ENCODE data around the gene YIF1B. TPM values are rescaled to one million over a fixed set of nuclear protein-coding genes. Genes with fewer than 3 reads are reported as not detected.

Gene YIF1B
- total RNA-seq, 1 donor from 2014 or later: 72.2 TPM

DNA sequence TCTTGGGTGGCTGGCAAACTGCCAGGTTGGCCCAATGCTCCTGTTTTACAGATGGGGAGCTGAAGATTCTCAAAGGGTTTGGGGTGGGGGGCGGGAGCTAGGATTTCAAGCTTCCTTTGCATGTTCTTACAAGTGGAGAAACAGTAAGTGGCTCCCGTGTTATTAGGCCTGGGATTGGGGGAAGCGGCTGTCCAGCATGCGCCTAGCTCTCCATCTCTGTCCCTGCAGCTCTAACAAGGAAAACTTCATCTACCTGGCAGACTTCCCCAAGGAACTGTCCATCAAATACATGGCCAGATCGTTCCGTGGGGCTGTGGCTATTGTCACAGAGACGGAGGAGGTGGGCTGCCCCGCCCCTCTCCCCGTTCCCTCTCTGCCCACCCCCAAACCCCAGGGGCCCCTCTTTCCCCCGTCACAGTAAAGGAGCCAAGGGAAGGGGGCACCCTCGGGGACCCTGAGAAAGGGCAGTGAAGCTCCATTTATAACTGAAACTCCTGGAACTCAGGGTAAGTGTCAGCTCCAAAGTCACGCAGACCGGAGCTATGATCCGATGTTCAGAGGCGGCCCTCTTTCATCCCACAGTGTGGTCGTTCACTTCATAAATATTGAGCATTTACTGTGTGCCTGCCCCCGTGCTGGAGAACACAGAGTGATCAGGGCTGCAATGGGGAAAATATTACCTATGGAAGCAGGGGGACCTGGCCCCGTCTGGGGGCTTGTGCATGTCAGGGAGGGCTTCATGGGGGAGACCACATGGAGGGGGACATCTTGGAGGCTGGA is 43.7 kb upstream of the YIF1B start:
- H3K4me3 ChIP-seq (ENCODE audit: low read depth, low read length): no peak overlapping the region
- no peak for DNase-seq (ENCODE audit: low read depth)
- TF ChIP-seq, protein P1, sequence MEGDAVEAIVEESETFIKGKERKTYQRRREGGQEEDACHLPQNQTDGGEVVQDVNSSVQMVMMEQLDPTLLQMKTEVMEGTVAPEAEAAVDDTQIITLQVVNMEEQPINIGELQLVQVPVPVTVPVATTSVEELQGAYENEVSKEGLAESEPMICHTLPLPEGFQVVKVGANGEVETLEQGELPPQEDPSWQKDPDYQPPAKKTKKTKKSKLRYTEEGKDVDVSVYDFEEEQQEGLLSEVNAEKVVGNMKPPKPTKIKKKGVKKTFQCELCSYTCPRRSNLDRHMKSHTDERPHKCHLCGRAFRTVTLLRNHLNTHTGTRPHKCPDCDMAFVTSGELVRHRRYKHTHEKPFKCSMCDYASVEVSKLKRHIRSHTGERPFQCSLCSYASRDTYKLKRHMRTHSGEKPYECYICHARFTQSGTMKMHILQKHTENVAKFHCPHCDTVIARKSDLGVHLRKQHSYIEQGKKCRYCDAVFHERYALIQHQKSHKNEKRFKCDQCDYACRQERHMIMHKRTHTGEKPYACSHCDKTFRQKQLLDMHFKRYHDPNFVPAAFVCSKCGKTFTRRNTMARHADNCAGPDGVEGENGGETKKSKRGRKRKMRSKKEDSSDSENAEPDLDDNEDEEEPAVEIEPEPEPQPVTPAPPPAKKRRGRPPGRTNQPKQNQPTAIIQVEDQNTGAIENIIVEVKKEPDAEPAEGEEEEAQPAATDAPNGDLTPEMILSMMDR (conservative IDR thresholded peaks at IDR 0.05; ENCODE audit: low read depth, low read length): no peak

DNA sequence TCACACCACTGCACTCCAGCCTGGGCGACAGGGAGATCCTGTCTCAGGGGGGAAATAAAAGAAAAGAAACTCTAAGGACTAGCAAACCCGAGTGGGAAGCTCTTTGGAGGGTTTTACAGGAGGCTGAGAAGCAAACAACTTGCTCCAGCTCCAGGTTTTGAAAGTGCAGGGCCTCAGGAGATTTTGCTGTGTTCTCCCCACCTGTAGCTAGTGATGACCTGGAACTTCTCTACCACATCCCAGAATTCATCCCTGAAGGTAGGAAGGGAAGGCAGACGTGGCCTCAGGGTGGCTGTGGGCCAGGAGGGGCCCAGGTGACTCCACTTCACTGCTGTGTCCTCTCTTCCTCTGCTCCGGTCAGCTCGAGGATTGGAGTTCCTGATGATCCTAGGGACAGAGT is 42.3 kb upstream of the YIF1B start:
- no peak for DNase-seq (ENCODE audit: low read depth)
- TF ChIP-seq, protein P1 (conservative IDR thresholded peaks at IDR 0.05; ENCODE audit: low read depth, low read length): no peak
- no peak overlapping the region for H3K4me3 ChIP-seq (ENCODE audit: low read depth, low read length)

DNA sequence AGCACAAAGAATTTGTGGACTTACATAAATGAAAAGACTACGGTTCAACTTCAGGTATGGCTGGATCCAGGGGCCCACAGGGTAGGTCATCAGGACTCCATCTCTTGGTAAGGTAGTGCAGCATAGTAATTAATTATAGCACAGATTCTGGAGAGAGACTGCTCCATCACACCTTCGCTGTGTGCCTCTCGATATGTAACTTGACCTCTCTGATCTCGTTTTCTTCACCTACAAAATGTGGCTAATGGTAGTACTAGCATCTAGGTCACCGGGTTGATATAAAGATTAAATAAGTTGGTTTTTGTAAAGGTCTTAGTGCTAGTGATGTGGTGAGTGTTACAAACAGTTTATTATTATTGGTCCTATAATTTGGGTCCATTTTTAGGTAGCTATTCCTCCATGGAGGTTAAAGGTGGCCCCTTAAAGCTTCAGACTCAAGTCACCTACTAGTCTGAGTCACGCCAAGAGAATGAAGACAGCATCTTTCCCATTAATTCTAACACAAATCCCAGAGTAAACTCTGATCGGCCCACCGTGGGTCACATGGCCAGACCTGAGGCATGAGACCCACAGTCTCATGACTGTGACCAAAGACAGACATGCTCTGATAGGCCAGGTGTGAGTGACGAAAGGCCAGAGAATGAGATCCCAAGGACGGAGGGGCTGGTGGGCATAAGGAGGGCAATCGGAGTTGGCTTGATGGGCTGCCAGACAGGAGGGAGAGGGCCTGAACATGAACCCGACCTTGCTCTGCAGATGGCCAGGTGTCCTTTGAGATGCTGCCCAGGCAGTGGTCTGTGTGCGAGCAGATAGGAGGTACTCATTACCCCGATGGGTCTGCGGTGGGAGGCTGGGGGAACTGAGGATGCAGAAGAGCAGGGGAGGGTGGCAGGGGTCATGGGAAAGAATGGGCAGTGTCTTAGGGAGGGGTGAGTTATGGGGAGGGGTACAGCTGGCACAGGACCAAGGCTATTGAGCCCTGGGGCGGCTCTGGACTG is 40.3 kb upstream of the YIF1B start:
- DNase-seq (ENCODE audit: low read depth): no peak
- TF ChIP-seq, protein P1 (conservative IDR thresholded peaks at IDR 0.05; ENCODE audit: low read depth, low read length): no peak
- H3K4me3 ChIP-seq (ENCODE audit: low read depth, low read length): no peak overlapping the region

DNA sequence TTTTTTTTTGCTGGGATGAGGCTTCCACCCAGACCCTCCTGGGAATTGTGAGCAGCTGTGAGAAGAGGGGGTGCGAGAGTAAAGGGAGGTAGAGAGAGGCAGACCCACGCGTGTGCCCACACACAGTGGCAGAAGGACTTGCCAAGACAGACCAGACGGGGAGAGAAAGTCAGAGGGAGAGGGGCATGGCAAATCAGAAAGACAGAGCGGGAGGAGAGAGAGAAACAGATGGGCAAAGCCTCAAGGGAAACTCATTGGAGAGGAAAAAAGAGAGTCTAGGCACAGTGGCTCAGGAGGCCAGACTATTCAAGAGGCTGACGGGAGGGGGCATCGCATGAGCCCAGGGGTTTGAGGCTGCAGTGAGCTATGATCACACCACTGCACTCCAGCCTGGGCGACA is 36.9 kb upstream of the YIF1B start:
- no peak for DNase-seq (ENCODE audit: low read depth)
- H3K4me3 ChIP-seq (ENCODE audit: low read depth, low read length): no peak overlapping the region
- TF ChIP-seq, protein P1 (conservative IDR thresholded peaks at IDR 0.05; ENCODE audit: low read depth, low read length): no peak

DNA sequence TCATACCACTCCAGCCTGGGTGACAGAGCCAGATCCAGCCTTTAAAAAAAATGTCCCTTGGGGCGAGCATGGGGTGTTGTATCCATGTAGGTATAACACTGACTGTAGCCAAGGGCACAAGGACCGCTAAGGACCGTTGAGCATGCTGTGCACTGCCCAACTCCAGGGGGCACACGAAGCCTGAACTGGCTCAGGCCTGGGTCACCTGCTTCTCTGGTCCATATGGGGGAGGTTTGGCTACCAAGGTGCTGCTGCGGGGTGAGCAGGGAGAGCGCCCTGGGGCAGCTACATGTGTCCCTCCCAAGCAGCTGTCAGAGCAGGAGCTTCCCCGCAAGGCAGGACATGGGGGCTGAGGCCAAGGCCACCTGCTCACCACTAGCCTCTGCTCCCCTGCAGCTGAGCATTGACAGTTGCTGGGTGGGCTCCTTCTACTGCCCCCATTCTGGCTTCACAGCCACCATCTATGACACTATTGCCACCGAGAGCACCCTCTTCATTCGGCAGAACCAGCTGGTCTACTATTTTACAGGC is 36.2 kb upstream of the YIF1B start:
- TF ChIP-seq, protein P1 (conservative IDR thresholded peaks at IDR 0.05; ENCODE audit: low read depth, low read length): no peak
- H3K4me3 ChIP-seq (ENCODE audit: low read depth, low read length): no peak overlapping the region
- DNase-seq (ENCODE audit: low read depth): no peak

DNA sequence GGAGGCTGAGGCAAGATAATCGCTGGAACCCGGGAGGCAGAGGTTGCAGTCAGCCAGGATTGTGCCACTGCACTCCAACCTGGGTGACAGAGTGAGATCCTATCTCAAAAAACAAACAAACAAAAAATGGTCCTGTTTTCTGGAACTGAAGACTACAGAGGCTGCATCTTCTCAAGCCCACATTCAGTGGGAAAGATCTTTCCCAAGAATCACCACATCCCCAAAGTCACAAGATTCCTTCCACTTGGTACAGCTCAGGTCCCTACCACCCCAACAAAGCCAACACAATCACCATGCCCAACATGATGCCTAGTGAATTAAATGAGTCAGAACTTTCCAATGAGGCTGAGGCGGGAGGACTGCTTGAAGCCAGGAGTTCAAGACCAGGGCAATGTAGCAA is 35.1 kb upstream of the YIF1B start:
- TF ChIP-seq, protein P1 (conservative IDR thresholded peaks at IDR 0.05; ENCODE audit: low read depth, low read length): no peak
- no peak overlapping the region for H3K4me3 ChIP-seq (ENCODE audit: low read depth, low read length)
- DNase-seq (ENCODE audit: low read depth): no peak
